Adipose tissue (tissue), 3 donors: ENCODE results near the gene ARHGAP26. TPM values are rescaled to one million over a fixed set of nuclear protein-coding genes. Genes with fewer than 3 reads are reported as not detected.
"Not testable (repeated sequence)": the region's sequence is repeated elsewhere in the genome, so short reads cannot be mapped to it uniquely, and the experiment has no call there.

ENCODE experiments used
- H3K27ac ChIP-seq: one replicate; pipeline ENCODE4 v1.5.1; 2013; ENCODE audit warnings: low read depth, low read length
- WGBS, 3 donors: extraction: QIAGEN DNeasy Blood & Tissue Kit; methylation state at CpG; one replicate each; pipeline ENCODE4 v1.1.7; 2013; 5-methylcytosine and 5-hydroxymethylcytosine counted together
- polyA plus RNA-seq, 3 donors: library from polyadenylated mRNA; stranded (reverse); fragments of 200-250 nt; gene quantifications; one replicate each; pipeline ENCODE4 v1.2.3, GENCODE V29; 2013
- donor health status: healthy with polysubstance abuse.
- donor health status: Bipolar disorder and iron deficiency.
- donor health status: healthy.

ARHGAP26 gene
- polyA plus RNA-seq, 3 donors, result 2.3 to 8.3 (median 6.5) TPM

DNA sequence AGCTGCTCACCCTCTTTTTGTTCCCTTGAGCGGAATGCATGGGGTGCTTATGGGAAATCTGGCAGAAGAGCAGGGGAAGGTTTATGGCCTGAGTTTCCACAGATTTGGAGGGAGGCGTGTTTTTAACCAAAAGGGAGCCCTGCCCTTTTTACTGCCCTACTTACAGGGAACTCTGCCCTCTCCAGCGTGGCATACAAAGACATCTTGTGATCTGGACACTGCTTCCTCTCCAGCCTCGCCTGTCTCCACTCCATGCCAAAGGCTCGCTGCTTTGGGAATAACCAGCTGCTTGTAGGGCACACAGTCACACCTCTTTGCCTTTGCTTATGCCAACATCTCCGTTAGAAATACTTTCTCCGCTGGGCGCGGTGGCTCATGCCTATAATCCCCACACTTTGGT is 314.2 kb downstream of the ARHGAP26 start:
- 92 to 95% (median 93%) methylated on average over 9 of the region's 9 CpGs for WGBS, 3 donors
- H3K27ac ChIP-seq, result no peak overlapping the region

DNA sequence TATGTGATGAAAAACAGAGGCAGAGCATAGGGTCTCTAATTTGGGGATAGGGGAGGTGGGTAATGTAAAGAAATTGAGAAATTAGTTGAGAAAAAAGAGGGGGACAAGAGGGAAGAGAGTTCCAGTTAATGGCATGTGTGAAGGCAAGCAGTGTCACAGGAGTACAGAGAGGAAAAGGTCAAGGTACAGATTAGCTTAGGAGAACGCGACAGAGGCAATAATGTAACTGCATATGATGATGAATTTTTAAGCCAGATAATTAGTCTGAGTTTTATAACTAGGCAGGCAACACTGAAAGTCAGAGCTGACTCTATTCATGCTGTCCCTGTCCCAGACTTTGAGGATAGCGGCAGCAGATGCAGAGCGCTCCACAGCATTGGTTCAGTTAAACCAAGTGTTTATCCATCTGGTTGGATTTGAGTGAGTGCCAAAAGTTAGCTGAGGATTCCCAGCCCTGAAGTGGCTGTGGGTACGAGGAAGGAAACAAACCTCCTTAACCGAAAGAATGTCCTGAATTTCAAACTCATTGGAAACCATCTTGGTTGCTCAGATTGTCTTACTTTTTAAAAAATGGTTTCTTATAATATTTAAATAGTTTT is 315.2 kb downstream of the ARHGAP26 start:
- H3K27ac ChIP-seq, result no peak overlapping the region
- 86 to 91% (median 88%) methylated on average over 6 of the region's 6 CpGs for WGBS, 3 donors

DNA sequence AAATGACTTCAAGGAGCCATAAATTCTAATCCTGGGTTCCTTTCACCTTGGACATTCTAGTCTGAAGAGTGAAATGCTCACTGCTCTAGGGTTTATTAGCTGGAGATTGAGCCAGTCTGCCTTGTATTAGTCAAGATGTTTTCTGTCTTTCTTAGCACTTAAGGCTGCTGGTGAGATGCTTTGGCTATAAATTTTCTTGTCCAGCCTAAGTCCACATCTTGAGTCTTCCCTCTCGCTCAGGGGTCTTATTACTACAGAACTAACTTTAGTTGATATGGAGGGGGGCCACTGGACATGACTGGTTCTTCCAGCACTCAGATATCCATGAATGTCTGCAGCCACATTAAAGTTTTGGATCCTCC is 316.4 kb downstream of the ARHGAP26 start:
- WGBS, 3 donors, result 95 to 100% (median 96%) methylated on average over 1 of the region's 1 CpG
- no peak overlapping the region for H3K27ac ChIP-seq

GRCh38 chr5:143086908-143087637 is 316.9 kb downstream of the ARHGAP26 start:
- WGBS, 3 donors, result 81 to 95% (median 88%) methylated on average over 5 of the region's 5 CpGs
- H3K27ac ChIP-seq, result no peak overlapping the region

GRCh38 chr5:143088702-143089101 is 318.5 kb downstream of the ARHGAP26 start:
- not testable (repeated sequence) for H3K27ac ChIP-seq
- 95 to 98% (median 98%) methylated on average over 11 of the region's 11 CpGs for WGBS, 3 donors

- not testable (repeated sequence) for H3K27ac ChIP-seq
- 90 to 91% (median 91%) methylated on average over 10 of the region's 10 CpGs for WGBS, 3 donors
Observed at GRCh38 chr5:143090044-143090443, 319.9 kb downstream of the ARHGAP26 start.

- H3K27ac ChIP-seq, result not testable (repeated sequence)
- 74 to 95% (median 80%) methylated on average over 8 of the region's 8 CpGs for WGBS, 3 donors
Observed at GRCh38 chr5:143092711-143093451, 322.7 kb downstream of the ARHGAP26 start.

DNA sequence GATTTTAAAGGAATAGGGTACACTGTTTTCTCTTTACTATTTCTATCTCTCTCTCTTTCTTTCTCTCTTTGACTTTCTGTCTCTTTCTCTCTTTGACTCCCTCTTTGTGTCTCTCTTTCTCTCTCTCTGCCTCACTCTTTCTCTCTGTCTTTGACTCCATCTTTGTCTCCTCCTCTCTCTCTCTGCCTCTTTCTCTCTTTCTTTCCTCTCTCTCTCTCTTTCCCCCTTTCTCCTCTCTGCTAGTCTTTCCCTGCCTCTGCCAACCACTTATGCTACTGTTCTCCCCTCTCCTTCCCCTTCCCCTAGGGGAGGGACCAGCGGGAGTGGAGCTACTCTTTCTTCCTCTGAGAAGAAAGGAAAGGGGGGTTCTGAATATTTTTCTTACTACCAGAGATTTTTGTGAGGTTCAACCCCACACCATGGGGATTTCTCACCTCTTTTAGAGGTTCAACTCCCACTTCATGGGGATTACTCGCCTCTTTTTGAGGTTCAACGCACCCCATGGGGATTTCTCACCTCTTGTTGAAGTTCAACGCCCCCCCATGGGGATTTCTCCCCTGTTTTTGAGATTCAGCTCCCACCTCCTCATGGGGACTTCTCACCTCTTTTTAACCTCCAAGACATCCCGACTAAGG is 323.4 kb downstream of the ARHGAP26 start:
- 69 to 78% (median 74%) methylated on average over 5 of the region's 5 CpGs for WGBS, 3 donors
- H3K27ac ChIP-seq, result no peak overlapping the region

- 61 to 73% (median 72%) methylated on average over 16 of the region's 16 CpGs for WGBS, 3 donors
- no peak overlapping the region for H3K27ac ChIP-seq
Observed at GRCh38 chr5:143094087-143094521, 323.9 kb downstream of the ARHGAP26 start.

- not testable (repeated sequence) for H3K27ac ChIP-seq
- 50 to 78% (median 56%) methylated on average over 3 of the region's 3 CpGs for WGBS, 3 donors
Observed at GRCh38 chr5:143094608-143095007, 324.4 kb downstream of the ARHGAP26 start.

DNA sequence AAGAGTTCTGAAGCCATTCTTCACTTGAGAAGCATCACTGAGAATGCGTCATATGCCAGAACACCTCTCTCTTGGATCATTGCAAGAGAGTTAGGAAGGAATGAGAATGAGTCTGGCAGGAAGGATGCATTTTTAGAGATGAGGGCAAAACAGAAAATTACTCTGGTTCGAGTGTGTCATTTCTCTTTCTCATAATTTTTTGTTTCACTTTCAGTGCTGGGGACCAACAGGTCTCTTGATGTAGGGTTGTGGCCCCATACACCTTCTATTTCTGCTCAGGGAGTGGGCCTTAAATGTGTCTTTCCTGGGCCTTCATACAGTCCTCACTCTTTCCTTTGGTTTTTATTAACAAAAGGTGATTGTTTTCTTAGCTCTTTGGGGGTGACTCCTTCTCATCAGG is 330.9 kb downstream of the ARHGAP26 start:
- H3K27ac ChIP-seq, result no peak overlapping the region
- WGBS, 3 donors, result 74 to 87% (median 77%) methylated on average over 2 of the region's 2 CpGs

GRCh38 chr5:143101725-143102386 is 331.7 kb downstream of the ARHGAP26 start:
- H3K27ac ChIP-seq, result no peak overlapping the region
- 81 to 92% (median 82%) methylated on average over 7 of the region's 7 CpGs for WGBS, 3 donors

DNA sequence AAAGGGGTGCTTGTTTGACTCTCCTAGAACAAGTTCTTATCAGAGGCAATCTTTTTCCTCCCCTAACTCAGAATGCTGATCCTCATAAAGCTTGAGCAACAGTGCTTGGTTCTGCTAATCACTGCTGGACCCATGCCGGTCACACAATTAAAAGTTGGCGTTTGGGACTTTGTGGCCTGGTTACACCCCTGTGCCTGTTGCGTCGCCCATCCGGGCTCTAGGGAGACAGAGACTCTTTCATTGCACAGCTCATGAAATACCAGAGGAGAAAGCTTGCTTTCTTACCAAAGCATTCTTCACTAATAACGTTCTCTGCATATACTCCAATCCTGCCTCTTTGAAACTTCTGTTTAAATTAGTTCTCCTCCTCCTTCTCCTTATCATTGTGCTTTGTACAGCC is 332.2 kb downstream of the ARHGAP26 start:
- no peak overlapping the region for H3K27ac ChIP-seq
- 66 to 94% (median 67%) methylated on average over 6 of the region's 6 CpGs for WGBS, 3 donors

GRCh38 chr5:143105216-143105905 is 335.2 kb downstream of the ARHGAP26 start:
- H3K27ac ChIP-seq, result no peak overlapping the region
- 85 to 86% (median 86%) methylated on average over 16 of the region's 16 CpGs for WGBS, 3 donors

GRCh38 chr5:143106174-143106573 is 336.0 kb downstream of the ARHGAP26 start:
- H3K27ac ChIP-seq, result no peak overlapping the region
- WGBS, 3 donors, result 42 to 68% (median 58%) methylated on average over 6 of the region's 6 CpGs

GRCh38 chr5:143108498-143109128 is 338.4 kb downstream of the ARHGAP26 start:
- H3K27ac ChIP-seq, result no peak overlapping the region
- 15 to 57% (median 42%) methylated on average over 3 of the region's 3 CpGs for WGBS, 3 donors

DNA sequence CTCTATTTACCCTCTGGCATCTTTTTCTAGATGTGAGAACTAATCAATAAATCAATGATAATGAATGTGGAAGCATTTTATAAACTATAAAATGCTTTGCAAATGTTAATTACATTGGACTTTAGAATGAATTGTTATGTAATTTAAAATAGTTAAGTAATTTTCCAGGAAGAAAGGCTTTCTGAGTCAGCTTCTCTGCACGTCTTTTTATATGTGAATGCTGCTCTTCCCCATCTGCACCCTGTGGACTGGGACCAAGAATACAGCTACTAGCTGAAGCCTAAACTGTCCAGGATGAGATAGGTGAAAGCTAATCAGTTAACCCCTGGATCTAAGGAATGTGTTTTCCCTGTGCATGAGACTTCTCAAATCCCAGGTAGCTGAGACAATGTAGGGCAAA is 340.4 kb downstream of the ARHGAP26 start:
- H3K27ac ChIP-seq, result no peak overlapping the region
- 11 to 38% (median 13%) methylated on average over 1 of the region's 1 CpG for WGBS, 3 donors
